Body of pancreas (tissue), 4 donors: ENCODE measurements around the gene GNA15.
"Not testable (repeated sequence)": the region's sequence is repeated elsewhere in the genome, so short reads cannot be mapped to it uniquely, and the experiment has no call there.

ENCODE experiments used
- POLR2A ChIP-seq, 3 donors: fragments of 450-650 bp; IDR thresholded peaks; one replicate each; pipeline ENCODE4 v1.6.1; 2016; ENCODE audit warnings: antibody characterized with exemption in 3 of 3, mild to moderate bottlenecking in 2 of 3
- TF ChIP-seq, protein P1 (sequence below), 7 experiments: fragments of 450-650 bp in 4 of 7; fragments of 200-600 bp in 3 of 7; sonication (generic) in 3 of 7; IDR thresholded peaks; one replicate each; pipeline ENCODE4 v1.5.1; 2016 to 2019; ENCODE audit warnings: antibody characterized with exemption in 7 of 7

DNA sequence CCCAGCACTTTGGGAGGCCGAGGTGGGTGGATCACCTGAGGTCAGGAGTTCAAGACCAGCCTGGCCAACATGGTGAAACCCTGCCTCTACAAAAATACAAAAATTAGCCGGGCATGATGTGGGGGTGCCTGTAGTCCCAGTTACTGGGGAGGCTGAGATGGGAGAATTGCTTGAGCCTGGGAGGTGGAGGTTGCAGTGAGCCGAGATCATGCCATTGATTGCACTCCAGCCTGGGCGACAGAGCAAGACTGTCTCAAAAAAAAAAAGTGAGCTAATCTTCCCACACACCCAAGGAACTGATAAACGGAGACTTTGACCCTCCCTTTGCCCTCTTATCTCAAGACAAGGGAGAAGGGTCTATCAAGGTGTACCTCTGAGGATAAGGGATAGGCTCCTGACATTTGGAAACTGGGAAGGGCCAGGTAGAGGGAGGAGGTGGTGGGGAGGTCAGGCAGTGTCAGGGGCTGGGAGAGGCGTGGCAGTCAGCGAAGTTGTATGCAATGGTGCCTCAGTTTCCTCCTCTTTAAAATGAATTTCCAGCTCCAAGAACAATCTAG is 46.5 kb upstream of the GNA15 start:
- TF ChIP-seq, protein P1, sequence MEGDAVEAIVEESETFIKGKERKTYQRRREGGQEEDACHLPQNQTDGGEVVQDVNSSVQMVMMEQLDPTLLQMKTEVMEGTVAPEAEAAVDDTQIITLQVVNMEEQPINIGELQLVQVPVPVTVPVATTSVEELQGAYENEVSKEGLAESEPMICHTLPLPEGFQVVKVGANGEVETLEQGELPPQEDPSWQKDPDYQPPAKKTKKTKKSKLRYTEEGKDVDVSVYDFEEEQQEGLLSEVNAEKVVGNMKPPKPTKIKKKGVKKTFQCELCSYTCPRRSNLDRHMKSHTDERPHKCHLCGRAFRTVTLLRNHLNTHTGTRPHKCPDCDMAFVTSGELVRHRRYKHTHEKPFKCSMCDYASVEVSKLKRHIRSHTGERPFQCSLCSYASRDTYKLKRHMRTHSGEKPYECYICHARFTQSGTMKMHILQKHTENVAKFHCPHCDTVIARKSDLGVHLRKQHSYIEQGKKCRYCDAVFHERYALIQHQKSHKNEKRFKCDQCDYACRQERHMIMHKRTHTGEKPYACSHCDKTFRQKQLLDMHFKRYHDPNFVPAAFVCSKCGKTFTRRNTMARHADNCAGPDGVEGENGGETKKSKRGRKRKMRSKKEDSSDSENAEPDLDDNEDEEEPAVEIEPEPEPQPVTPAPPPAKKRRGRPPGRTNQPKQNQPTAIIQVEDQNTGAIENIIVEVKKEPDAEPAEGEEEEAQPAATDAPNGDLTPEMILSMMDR (IDR thresholded peaks at IDR 0.05): not testable (repeated sequence)
- TF ChIP-seq POLR2A (IDR thresholded peaks at IDR 0.05): not testable (repeated sequence)
